ENCODE data around the gene LHFPL6. TPM values are rescaled to one million over a fixed set of nuclear protein-coding genes. Genes with fewer than 3 reads are reported as not detected.
A peak's percentile ranks its signal among the peaks of the same experiment; 100 is the strongest.

Gene LHFPL6
- total RNA-seq, 4 donors from 2014 or later: 113 to 177 (median 146) TPM

GRCh38 chr13:39417643-39418042, 185.3 kb downstream of the LHFPL6 start:
- 25 to 28% methylated on average over 5 of the region's 5 CpGs for WGBS, 2 donors

DNA sequence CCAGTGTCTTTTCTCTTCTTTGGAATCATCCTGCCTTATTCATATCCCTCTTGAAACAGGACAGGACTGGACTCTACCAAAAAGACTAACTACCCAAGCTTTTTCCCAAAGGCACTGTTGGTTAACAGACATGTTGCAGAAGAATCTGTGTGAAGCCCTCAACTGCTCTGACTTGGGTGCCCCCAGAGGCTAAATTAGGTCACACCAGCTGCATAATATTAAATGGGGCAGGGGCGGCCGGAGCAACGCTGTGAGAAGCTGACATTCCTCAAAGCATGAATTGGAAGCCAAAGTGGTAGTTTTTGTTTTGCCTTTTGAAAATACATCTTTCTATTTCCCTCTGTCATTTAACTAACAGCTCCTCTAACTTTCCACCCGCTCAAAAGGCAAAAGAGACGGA, 185.9 kb downstream of the LHFPL6 start:
- Histone ChIP-seq H3K4me3 (peak overlapping the region in 2 of 4 donors; percentile 19 to 36), H3K36me3 (no peaks in the 10 kb centered on the region), H3K27ac (peak overlapping the region; percentile 37 to 85 (median 65)), H3K9me3 (no peaks in the 10 kb centered on the region), H3K4me1 (peaks cover 0 to 77% (median 41%) of the 10 kb centered on the region in 4 donors), H3K27me3 (no peaks in the 10 kb centered on the region)
- DNase-seq (ENCODE audit: low spot score in 2 of 2): no peak
- 26 to 48% methylated on average over 5 of the region's 5 CpGs for WGBS, 2 donors
- TF ChIP-seq CTCF (IDR thresholded peaks at IDR 0.05) (peak in 2 of 5 experiments; percentile 8 to 27), POLR2A (IDR thresholded peaks at IDR 0.05) (no peak), EP300 (IDR thresholded peaks at IDR 0.05) (no peak)

More at GRCh38 chr13:39417643-39418042, 185.3 kb downstream of the LHFPL6 start:
- Histone ChIP-seq H3K4me3 (peak overlapping the region in 2 of 4 donors; percentile 19 to 36), H3K36me3 (no peaks in the 10 kb centered on the region), H3K9me3 (no peaks in the 10 kb centered on the region), H3K4me1 (peaks cover 0 to 72% (median 39%) of the 10 kb centered on the region in 4 donors), H3K27me3 (no peaks in the 10 kb centered on the region), H3K27ac (peak overlapping the region; percentile 37 to 85 (median 65))
- DNase-seq (ENCODE audit: low spot score in 2 of 2): no peak
- no peak for TF ChIP-seq CTCF (IDR thresholded peaks at IDR 0.05)
- peak in 1 of 2 donors; percentile 64 for TF ChIP-seq EP300 (IDR thresholded peaks at IDR 0.05)

DNA sequence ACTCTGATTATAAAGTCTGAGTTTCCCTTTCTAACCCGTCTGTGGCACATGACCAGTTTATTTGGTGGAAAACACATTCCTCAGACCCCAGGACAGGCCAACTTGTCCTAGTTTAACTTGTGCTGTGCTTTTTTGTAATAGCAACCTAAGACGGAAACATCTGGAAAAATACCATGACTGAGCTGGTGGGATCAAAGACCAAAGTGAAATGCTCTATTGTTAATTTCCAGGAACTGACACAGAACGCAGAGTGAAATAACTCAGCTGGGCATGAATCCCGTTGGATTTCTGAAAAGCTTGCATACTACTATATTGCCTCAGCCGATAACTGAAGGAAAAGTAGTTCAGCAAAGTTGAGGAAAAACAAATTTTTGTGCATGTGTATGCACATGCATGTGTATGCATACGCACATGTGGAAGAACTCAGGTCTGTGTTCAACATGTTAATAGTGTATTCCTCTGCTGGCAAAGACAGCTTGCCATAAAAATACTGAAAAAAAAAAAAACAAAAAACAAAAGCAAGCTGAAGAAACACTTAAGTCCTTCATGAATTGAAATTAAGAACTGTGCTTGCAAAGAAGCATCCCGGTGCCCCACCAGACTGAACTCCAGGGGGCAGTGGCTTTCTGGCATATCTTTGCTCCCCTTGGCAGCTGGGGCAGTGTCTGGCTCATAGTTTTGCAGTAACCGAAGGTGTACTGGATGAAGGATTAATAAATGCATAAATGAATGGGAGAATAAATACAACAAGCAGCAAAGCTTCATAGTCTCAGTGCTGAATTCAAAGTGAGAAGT, 187.8 kb downstream of the LHFPL6 start:
- no peaks in the 10 kb centered on the region for H3K9me3 ChIP-seq
- DNase-seq (ENCODE audit: low spot score in 2 of 2): peak in 1 of 2 donors; percentile 37
- WGBS, 2 donors: 16 to 18% methylated on average over 8 of the region's 8 CpGs
- H3K27me3 ChIP-seq: no peaks in the 10 kb centered on the region
- no peaks in the 10 kb centered on the region for H3K36me3 ChIP-seq
- H3K4me3 ChIP-seq: peak overlapping the region in 1 of 4 donors; percentile 12
- H3K4me1 ChIP-seq: peaks cover 0 to 91% (median 54%) of the 10 kb centered on the region in 4 donors
- H3K27ac ChIP-seq: peak overlapping the region; percentile 13 to 85 (median 58)
- no peak for TF ChIP-seq POLR2A (IDR thresholded peaks at IDR 0.05)
- TF ChIP-seq CTCF (IDR thresholded peaks at IDR 0.05): peak in 3 of 5 experiments; percentile 34 to 47 (median 36)
- TF ChIP-seq EP300 (IDR thresholded peaks at IDR 0.05): peak; percentile 57 to 88

DNA sequence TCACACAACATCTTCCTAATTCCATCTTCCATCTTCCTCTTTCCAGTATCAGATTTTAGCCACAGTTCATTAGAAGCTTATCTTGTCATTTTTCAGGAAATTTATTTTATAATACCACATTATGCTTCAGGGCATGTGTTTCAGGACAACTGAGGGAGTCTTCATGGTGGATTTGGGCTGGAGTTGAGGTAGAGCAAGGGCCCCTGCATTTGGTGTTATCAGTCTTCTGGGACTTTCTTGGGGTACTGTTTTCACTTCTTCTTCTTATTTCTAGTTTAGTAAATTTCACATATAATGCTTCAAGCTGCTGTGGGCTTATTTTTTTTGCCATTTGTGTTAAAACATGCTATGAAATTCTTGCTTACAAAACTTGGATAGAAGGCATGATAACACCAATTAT, 188.7 kb downstream of the LHFPL6 start:
- H3K27ac ChIP-seq: peak overlapping the region; percentile 2 to 85 (median 48)
- H3K4me3 ChIP-seq: no peak overlapping the region
- no peaks in the 10 kb centered on the region for H3K27me3 ChIP-seq
- H3K36me3 ChIP-seq: no peaks in the 10 kb centered on the region
- DNase-seq (ENCODE audit: low spot score in 2 of 2): no peak
- no peaks in the 10 kb centered on the region for H3K9me3 ChIP-seq
- H3K4me1 ChIP-seq: peaks cover 0 to 91% (median 60%) of the 10 kb centered on the region in 4 donors
- no peak for TF ChIP-seq POLR2A (IDR thresholded peaks at IDR 0.05)

DNA sequence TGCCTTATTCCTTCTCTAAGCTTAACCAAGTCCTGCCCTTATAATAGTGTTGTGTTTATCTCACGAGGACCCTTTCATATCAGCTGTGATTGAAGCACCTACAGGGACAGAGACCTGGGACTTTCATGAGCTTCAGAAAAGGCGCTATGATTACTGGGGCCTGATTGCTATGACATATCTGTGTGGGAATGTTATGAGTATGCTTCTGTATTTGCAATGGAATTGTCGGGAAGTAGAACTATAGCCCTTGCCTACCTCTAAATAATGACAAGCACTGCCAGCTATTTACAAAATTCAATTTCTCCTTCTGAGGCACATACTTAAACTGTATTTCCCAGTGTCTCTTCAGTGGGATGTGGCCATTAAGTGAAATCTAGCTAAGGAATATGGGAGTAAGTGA, 191.5 kb downstream of the LHFPL6 start:
- Histone ChIP-seq H3K36me3 (no peaks in the 10 kb centered on the region), H3K4me1 (peaks cover 0 to 86% (median 46%) of the 10 kb centered on the region in 4 donors), H3K27me3 (no peaks in the 10 kb centered on the region), H3K27ac (peak overlapping the region in 2 of 4 donors; percentile 62 to 73), H3K4me3 (no peak overlapping the region), H3K9me3 (no peaks in the 10 kb centered on the region)
- TF ChIP-seq POLR2A (IDR thresholded peaks at IDR 0.05) (no peak), CTCF (IDR thresholded peaks at IDR 0.05) (no peak), EP300 (IDR thresholded peaks at IDR 0.05) (no peak)
- 77 to 84% methylated on average over 3 of the region's 3 CpGs for WGBS, 2 donors
- no peak for DNase-seq (ENCODE audit: low spot score in 2 of 2)
